Measurements from ENCODE around the gene TOMM34.

DNA sequence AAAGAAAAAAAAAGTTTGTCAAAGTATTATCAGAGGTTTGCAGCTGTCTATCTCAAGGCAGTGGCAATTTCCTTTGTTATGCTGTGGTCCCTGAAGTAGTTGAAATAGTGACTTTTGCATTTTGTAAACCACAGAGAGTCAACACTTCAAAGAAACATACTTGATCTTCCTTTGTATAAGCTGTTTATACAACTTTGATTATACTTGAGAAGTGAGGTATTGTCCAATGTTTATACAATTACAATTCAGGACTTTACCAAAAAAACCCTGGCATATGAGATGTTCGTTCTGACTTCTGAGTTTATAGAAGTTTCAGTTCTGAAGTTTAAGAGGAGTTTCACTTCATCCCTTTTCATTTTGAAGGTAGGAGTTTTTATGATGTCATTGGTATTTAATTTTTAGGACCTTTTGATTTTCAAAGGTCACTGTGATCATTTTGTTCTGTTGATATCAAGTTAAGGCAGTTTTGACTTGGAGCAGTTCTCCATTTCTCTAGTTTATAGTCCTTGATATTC is 10.1 kb upstream of the TOMM34 start:
- TF ChIP-seq, protein P1, sequence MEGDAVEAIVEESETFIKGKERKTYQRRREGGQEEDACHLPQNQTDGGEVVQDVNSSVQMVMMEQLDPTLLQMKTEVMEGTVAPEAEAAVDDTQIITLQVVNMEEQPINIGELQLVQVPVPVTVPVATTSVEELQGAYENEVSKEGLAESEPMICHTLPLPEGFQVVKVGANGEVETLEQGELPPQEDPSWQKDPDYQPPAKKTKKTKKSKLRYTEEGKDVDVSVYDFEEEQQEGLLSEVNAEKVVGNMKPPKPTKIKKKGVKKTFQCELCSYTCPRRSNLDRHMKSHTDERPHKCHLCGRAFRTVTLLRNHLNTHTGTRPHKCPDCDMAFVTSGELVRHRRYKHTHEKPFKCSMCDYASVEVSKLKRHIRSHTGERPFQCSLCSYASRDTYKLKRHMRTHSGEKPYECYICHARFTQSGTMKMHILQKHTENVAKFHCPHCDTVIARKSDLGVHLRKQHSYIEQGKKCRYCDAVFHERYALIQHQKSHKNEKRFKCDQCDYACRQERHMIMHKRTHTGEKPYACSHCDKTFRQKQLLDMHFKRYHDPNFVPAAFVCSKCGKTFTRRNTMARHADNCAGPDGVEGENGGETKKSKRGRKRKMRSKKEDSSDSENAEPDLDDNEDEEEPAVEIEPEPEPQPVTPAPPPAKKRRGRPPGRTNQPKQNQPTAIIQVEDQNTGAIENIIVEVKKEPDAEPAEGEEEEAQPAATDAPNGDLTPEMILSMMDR (IDR thresholded peaks at IDR 0.05), result no peak
- no peak for TF ChIP-seq ZFX (IDR thresholded peaks at IDR 0.05; ENCODE audit: borderline replicate concordance)
